Loucy (cell line): Measurements from ENCODE around the gene REL.
"Not testable (repeated sequence)": the region's sequence is repeated elsewhere in the genome, so short reads cannot be mapped to it uniquely, and the experiment has no call there.

Experiments
- H2AFZ ChIP-seq: fragments of 200-600 bp; sonication (generic); 2 replicates; pipeline ENCODE4 v1.6.0; 2016; ENCODE audit warnings: antibody characterized with exemption, mild to moderate bottlenecking, low read length, moderate library complexity
- H3F3A ChIP-seq: fragments of 200-600 bp; 2 replicates; pipeline ENCODE4 v1.6.0; 2016; ENCODE audit warnings: antibody characterized with exemption, low read depth, mild to moderate bottlenecking
- H3K27me3 ChIP-seq: fragments of 200-600 bp; sonication (generic); 2 replicates; pipeline ENCODE4 v1.6.1; 2014; ENCODE audit warnings: low read length, mild to moderate bottlenecking; ENCODE audit not compliant: insufficient read depth, poor library complexity, severe bottlenecking
- H3K36me3 ChIP-seq: fragments of 200-600 bp; sonication (generic); 2 replicates; pipeline ENCODE4 v1.6.1; 2016; ENCODE audit warnings: low read length; ENCODE audit not compliant: insufficient read depth
- H3K4me1 ChIP-seq: fragments of 200-600 bp; sonication (generic); 2 replicates; pipeline ENCODE4 v1.5.1; 2014; ENCODE audit warnings: low read length, mild to moderate bottlenecking; ENCODE audit not compliant: insufficient read depth, poor library complexity, severe bottlenecking
- H3K4me2 ChIP-seq: fragments of 200-600 bp; sonication (generic); 2 replicates; pipeline ENCODE4 v1.6.0; 2014; ENCODE audit warnings: antibody characterized with exemption, low read length, low read depth, mild to moderate bottlenecking; ENCODE audit not compliant: poor library complexity, severe bottlenecking
- H3K4me3 ChIP-seq: fragments of 200-600 bp; sonication (generic); 2 replicates; pipeline ENCODE4 v1.5.1; 2014; ENCODE audit warnings: low read length, mild to moderate bottlenecking, mixed read lengths; ENCODE audit not compliant: poor library complexity, severe bottlenecking
- H3K79me2 ChIP-seq: fragments of 200-600 bp; sonication (generic); 2 replicates; pipeline ENCODE4 v1.6.1; 2014; ENCODE audit warnings: low read length; ENCODE audit not compliant: insufficient read depth
- H3K9ac ChIP-seq: fragments of 200-600 bp; sonication (generic); 2 replicates; pipeline ENCODE4 v1.6.0; 2014; ENCODE audit warnings: mild to moderate bottlenecking, low read depth, low read length, moderate library complexity; ENCODE audit not compliant: poor library complexity, severe bottlenecking
- H3K9me2 ChIP-seq: fragments of 200-600 bp; sonication (generic); replicated peaks from 2 replicates; pipeline ENCODE4 v1.6.1; 2016; ENCODE audit warnings: low read depth, low read length, mixed read lengths
- H3K9me3 ChIP-seq: fragments of 200-600 bp; sonication (generic); 2 replicates; pipeline ENCODE4 v1.6.1; 2014; ENCODE audit warnings: mild to moderate bottlenecking, antibody characterized with exemption, low read length, low read depth; ENCODE audit not compliant: insufficient read depth
- H4K20me1 ChIP-seq: fragments of 200-600 bp; sonication (generic); 2 replicates; pipeline ENCODE4 v1.6.0; 2014; ENCODE audit warnings: antibody characterized with exemption, low read length, mild to moderate bottlenecking; ENCODE audit not compliant: insufficient read depth, poor library complexity, severe bottlenecking
- EZH2phosphoT487 ChIP-seq: fragments of 200-600 bp; IDR thresholded peaks from 2 replicates; pipeline ENCODE4 v1.6.1; 2018; ENCODE audit warnings: antibody characterized with exemption, mild to moderate bottlenecking, moderate library complexity, borderline replicate concordance
- TF ChIP-seq, protein P1 (sequence below): fragments of 200-600 bp; sonication (generic); conservative IDR thresholded peaks from 2 replicates; pipeline ENCODE4 v1.5.1; 2014; ENCODE audit warnings: mild to moderate bottlenecking, antibody characterized with exemption, low read length

Gene REL

DNA sequence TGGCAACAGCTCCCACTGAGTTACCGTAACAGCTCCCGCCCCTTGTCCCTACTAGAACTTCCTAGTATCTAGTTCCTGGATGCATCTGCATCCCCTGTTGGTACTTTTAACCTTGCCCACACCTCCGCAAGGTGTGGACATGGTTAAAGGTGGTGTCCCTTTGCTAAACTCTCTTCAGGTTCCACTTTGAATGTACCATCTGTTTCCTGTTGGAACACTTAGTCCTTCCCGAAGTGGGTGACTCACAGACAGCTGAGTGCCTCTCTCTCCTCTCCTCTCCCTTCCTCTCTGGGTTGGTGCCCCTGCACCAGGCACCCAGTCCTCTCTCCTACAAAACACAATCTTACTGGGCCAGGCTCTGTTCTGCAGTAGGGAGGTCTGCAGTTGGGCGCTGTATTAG lies 19.6 kb upstream of the REL start:
- no peak for TF ChIP-seq EZH2phosphoT487
- TF ChIP-seq, protein P1, sequence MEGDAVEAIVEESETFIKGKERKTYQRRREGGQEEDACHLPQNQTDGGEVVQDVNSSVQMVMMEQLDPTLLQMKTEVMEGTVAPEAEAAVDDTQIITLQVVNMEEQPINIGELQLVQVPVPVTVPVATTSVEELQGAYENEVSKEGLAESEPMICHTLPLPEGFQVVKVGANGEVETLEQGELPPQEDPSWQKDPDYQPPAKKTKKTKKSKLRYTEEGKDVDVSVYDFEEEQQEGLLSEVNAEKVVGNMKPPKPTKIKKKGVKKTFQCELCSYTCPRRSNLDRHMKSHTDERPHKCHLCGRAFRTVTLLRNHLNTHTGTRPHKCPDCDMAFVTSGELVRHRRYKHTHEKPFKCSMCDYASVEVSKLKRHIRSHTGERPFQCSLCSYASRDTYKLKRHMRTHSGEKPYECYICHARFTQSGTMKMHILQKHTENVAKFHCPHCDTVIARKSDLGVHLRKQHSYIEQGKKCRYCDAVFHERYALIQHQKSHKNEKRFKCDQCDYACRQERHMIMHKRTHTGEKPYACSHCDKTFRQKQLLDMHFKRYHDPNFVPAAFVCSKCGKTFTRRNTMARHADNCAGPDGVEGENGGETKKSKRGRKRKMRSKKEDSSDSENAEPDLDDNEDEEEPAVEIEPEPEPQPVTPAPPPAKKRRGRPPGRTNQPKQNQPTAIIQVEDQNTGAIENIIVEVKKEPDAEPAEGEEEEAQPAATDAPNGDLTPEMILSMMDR, result no peak
- no peaks in the 10 kb centered on the region for H3K36me3 ChIP-seq
- no peaks in the 10 kb centered on the region for H3K9me2 ChIP-seq
- H3K4me1 ChIP-seq, result peaks cover 16% of the 10 kb centered on the region
- no peak overlapping the region for H3K4me3 ChIP-seq
- H4K20me1 ChIP-seq, result no peaks in the 10 kb centered on the region
- no peaks in the 10 kb centered on the region for H3K79me2 ChIP-seq
- no peak overlapping the region for H3K9ac ChIP-seq
- no peak overlapping the region; the same call in 1 of the 2 replicates for H2AFZ ChIP-seq
- peaks cover 4% of the 10 kb centered on the region; the same call in 1 of the 2 replicates for H3K9me3 ChIP-seq
- no peaks in the 10 kb centered on the region for H3F3A ChIP-seq
- peak overlapping the region; percentile 5 for H3K4me2 ChIP-seq
- no peaks in the 10 kb centered on the region for H3K27me3 ChIP-seq

DNA sequence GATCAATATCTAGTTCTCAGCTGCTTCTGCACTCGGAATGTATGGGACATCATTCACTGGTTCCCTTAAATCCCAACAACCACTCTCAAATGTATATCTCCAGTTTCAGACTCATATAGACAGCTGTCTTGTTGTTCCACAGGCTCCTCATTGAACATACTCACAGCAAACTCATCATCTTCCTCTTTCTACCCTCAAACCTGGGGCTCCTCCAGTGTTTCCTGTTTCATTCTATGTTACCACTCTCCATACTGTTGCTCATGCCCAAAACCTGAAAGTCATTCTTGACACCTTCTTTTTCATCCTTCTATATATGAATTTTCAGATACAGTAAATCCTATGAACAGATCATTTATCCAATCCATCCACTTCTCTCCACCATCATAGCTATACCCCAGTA lies 18.7 kb upstream of the REL start:
- Histone ChIP-seq H3K4me1 (peaks cover 21% of the 10 kb centered on the region), H3K9me3 (peaks cover 11% of the 10 kb centered on the region; the same call in 1 of the 2 replicates), H3F3A (no peaks in the 10 kb centered on the region), H3K27me3 (no peaks in the 10 kb centered on the region), H2AFZ (no peak overlapping the region), H3K9ac (no peak overlapping the region), H3K36me3 (no peaks in the 10 kb centered on the region; the same call in 1 of the 2 replicates), H3K4me2 (no peak overlapping the region), H3K9me2 (no peaks in the 10 kb centered on the region), H4K20me1 (no peaks in the 10 kb centered on the region), H3K4me3 (no peak overlapping the region), H3K79me2 (no peaks in the 10 kb centered on the region)
- TF ChIP-seq, protein P1, result no peak
- TF ChIP-seq EZH2phosphoT487, result no peak

DNA sequence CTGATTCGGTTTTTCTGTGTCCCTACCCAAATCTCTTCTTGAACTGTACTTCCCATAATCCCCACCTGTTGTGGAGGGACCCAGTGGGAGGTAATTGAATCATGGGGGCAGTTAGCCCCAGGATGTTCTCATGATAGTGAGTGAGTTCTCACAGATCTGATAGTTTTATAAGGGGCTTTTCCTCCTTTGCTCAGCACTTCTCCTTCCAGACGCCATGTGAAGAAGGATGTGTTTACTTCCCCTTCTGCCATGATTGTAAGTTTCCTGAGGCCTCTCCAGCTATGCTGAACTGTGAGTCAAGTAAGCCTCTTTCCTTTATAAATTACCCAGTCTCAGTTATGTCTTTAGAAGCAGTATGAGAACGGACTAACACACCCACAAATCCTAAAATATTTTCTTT lies 16.0 kb upstream of the REL start:
- not testable (repeated sequence) for H3K36me3 ChIP-seq, H3K9ac ChIP-seq, H3K79me2 ChIP-seq, H3K4me2 ChIP-seq, H3F3A ChIP-seq, H2AFZ ChIP-seq, H3K4me3 ChIP-seq, H4K20me1 ChIP-seq, H3K9me2 ChIP-seq, H3K27me3 ChIP-seq
- Histone ChIP-seq H3K9me3 (peaks cover 15% of the 10 kb centered on the region; the same call in 1 of the 2 replicates), H3K4me1 (peaks cover 28% of the 10 kb centered on the region)

DNA sequence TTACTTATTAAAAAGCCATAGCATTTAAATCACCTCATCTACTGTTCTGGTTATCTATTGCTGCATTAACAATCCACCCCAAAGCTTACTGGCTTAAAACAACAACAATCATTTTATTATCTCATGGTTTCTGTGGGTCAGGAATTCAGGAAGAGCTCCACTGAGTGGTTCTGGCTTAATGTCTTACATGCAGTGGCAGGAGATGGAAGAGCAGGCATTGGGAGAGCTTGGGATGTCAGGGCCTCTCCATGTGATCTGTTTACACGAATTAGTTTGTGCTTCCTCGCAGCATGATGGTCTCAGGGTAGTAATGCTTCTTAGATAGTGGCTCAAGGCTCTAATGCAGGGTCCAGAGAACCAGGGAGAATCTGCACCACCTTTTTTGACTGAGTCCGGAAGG lies 14.4 kb upstream of the REL start:
- Histone ChIP-seq H3K4me1 (peaks cover 23% of the 10 kb centered on the region), H3K4me2 (no peak overlapping the region), H4K20me1 (no peaks in the 10 kb centered on the region), H3F3A (no peaks in the 10 kb centered on the region), H3K27me3 (no peaks in the 10 kb centered on the region), H3K4me3 (peak overlapping the region; percentile 33), H3K9me3 (peaks cover 15% of the 10 kb centered on the region; the same call in 1 of the 2 replicates), H3K79me2 (no peaks in the 10 kb centered on the region), H3K36me3 (no peaks in the 10 kb centered on the region; the same call in 1 of the 2 replicates), H3K9ac (no peak overlapping the region), H2AFZ (peak overlapping the region; percentile 89; the same call in 1 of the 2 replicates), H3K9me2 (no peaks in the 10 kb centered on the region)
- TF ChIP-seq, protein P1, result no peak
- no peak for TF ChIP-seq EZH2phosphoT487
